Activated CD8-positive, alpha-beta T cell treated with anti-CD3 and anti-CD28 coated beads for 36 hours (primary cell): Measurements from ENCODE around the gene MRPS35. TPM values are rescaled to one million over a fixed set of nuclear protein-coding genes. Genes with fewer than 3 reads are reported as not detected.
A peak's percentile ranks its signal among the peaks of the same experiment; 100 is the strongest.

Experiments
- ATAC-seq: fragments of 200-7000 bp; cut with Tn5 transposase; one replicate; pipeline ENCODE4 v1.10.0; 2021; ENCODE audit warnings: mild to moderate bottlenecking, moderate library complexity
- CTCF ChIA-PET: fragments of 350-600 bp; sonication (Branson Sonifier 250); formaldehyde crosslinking; loops from one replicate; lab custom pipeline; 2021; ENCODE audit warnings: antibody characterized with exemption; lab: Charles Lee
- POLR2A ChIA-PET: fragments of 350-600 bp; sonication (Branson Sonifier 250); formaldehyde crosslinking; loops from one replicate; lab custom pipeline; 2021; ENCODE audit warnings: antibody characterized with exemption; lab: Charles Lee
- DNase-seq: peaks from one replicate; pipeline ENCODE4 v3.0.0-alpha.2; 2020
- H3K27ac Mint-ChIP-seq: one replicate; pipeline ENCODE4 v1.8.0; 2021; ENCODE audit warnings: mild to moderate bottlenecking, mixed read lengths
- H3K27me3 Mint-ChIP-seq: one replicate; pipeline ENCODE4 v1.8.0; 2021; ENCODE audit warnings: mixed read lengths
- H3K36me3 Mint-ChIP-seq: one replicate; pipeline ENCODE4 v1.8.0; 2021; ENCODE audit warnings: low read depth, mixed read lengths
- H3K4me1 Mint-ChIP-seq: one replicate; pipeline ENCODE4 v1.8.0; 2021; ENCODE audit warnings: low read depth, mixed read lengths
- H3K4me3 Mint-ChIP-seq: one replicate; pipeline ENCODE4 v1.8.0; 2021; ENCODE audit warnings: mild to moderate bottlenecking, moderate library complexity, mixed read lengths
- H3K9me3 Mint-ChIP-seq: one replicate; pipeline ENCODE4 v1.8.0; 2021; ENCODE audit warnings: mixed read lengths
- intact Hi-C: fragments of 100-400 bp; cut with micrococcal nuclease; formaldehyde crosslinking; loops from one replicate; pipeline ENCODE4 v1.10.0; 2022
- total RNA-seq, 2 experiments: library from RNA; stranded (reverse); gene quantifications; one replicate each; pipeline ENCODE4 v1.2.3, GENCODE V29; 2021
- TF ChIP-seq, protein P1 (sequence below): fragments of 200-600 bp; IDR thresholded peaks from one replicate; pipeline ENCODE4 v1.8.0; 2022; ENCODE audit warnings: antibody characterized with exemption, mild to moderate bottlenecking

Gene MRPS35
- total RNA-seq, 2 experiments from 2014 or later, result 56.4 to 60.5 TPM

DNA sequence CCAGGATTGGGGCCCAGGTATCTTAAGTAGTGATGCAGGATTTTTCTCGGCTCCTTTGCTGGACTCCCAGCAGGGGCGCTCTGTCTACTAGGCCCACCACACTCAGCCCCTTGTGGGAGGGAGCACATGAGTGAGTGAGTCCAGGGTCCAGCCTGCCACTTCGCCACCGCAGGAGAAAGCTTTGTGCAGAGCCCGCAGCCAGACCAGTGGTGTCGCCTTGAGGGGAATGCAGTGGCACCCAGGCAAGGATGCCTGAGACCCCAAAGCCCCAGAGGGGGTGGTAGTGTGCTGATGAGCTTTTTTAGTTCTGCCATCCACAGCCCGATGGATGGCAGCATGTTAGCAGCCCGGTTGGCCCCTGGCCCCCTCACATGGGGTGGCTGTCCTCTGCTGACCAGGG is 5.4 kb upstream of the MRPS35 start:
- POLR2A ChIA-PET, result no interaction called here
- intact Hi-C loops, result no loop called here
- TF ChIP-seq, protein P1, sequence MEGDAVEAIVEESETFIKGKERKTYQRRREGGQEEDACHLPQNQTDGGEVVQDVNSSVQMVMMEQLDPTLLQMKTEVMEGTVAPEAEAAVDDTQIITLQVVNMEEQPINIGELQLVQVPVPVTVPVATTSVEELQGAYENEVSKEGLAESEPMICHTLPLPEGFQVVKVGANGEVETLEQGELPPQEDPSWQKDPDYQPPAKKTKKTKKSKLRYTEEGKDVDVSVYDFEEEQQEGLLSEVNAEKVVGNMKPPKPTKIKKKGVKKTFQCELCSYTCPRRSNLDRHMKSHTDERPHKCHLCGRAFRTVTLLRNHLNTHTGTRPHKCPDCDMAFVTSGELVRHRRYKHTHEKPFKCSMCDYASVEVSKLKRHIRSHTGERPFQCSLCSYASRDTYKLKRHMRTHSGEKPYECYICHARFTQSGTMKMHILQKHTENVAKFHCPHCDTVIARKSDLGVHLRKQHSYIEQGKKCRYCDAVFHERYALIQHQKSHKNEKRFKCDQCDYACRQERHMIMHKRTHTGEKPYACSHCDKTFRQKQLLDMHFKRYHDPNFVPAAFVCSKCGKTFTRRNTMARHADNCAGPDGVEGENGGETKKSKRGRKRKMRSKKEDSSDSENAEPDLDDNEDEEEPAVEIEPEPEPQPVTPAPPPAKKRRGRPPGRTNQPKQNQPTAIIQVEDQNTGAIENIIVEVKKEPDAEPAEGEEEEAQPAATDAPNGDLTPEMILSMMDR, result no peak
- DNase-seq (no peak), ATAC-seq (no peak)
- CTCF ChIA-PET, result interaction anchor here (1.1 to 1.7 kb wide), 7 partner anchors 30 to 690 kb away, joined by 3 to 5 read pairs (median 4); no protein-coding TSS in a partner anchor
- Mint-ChIP-seq H3K4me1 (no peaks in the 10 kb centered on the region), H3K9me3 (no peaks in the 10 kb centered on the region), H3K4me3 (no peak overlapping the region), H3K27me3 (peaks cover 8% of the 10 kb centered on the region), H3K27ac (no peak overlapping the region), H3K36me3 (no peaks in the 10 kb centered on the region)

DNA sequence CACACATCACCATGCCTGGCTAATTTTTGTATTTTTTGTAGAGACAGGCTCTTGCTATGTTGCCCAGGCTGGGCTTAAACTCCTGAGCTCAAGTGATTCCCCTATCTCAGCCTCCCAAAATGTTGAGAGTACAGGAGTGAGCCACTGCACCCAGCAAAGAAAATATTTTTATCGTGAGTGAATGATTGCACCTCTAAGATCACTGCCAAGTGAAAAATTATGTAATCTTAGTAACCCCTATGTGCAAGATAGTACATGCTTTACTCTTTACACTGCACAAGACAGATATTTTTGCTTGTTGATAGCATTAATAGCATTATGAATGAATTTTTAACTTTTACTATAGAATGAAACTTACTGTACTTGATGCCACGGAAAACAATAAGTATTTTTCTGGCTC is 3.4 kb upstream of the MRPS35 start:
- no peak overlapping the region for H3K4me3 Mint-ChIP-seq
- H3K4me1 Mint-ChIP-seq, result peaks cover 5% of the 10 kb centered on the region
- no peaks in the 10 kb centered on the region for H3K9me3 Mint-ChIP-seq
- H3K27me3 Mint-ChIP-seq, result peaks cover 8% of the 10 kb centered on the region
- TF ChIP-seq, protein P1, result no peak
- peaks cover 9% of the 10 kb centered on the region for H3K36me3 Mint-ChIP-seq
- DNase-seq, result no peak
- intact Hi-C loops, result no loop called here
- CTCF ChIA-PET, result interaction anchor here (1.0 to 1.7 kb wide), 2 partner anchors 114 to 183 kb away, joined by 3 to 5 read pairs; partner anchors contain the start of gene PPFIBP1
- no peak for ATAC-seq
- no peak overlapping the region for H3K27ac Mint-ChIP-seq
- POLR2A ChIA-PET, result no interaction called here

DNA sequence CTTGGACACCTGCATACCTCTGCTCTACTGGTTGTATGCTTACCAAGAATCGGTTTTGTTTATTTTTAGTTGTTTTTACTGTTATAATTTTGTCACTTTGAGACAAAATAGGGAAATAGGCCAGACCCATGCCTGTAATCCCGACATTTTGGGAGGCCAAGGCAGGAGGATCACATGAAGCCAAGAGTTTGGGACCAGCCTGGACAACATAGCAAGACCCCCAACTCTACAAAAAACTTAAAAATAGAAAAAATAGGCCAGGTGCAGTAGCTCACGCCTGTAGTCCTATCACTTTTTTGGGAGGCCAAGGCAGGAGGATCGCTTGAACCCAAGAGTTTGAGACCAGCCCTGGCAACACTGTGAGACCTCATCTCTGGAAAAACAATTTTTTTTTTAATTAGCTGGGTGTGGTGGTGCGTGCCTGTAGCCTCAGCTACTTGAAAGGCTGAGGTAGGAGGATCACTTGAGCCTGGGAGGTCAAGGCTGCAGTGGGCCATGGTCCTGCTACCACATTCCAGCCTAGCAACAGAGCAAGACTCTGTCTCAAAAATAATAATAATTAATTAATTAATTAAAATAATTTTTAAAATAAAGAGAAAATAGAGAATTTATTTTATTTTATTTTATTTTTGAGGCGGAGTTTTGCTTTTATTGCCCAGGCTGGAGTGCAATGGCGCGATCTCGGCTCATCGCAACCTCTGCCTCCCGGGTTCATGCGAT is 1.3 kb upstream of the MRPS35 start:
- DNase-seq (no peak), ATAC-seq (no peak)
- ChIA-PET CTCF (interaction anchor here (0.9 to 1.3 kb wide), 2 partner anchors 113 to 284 kb away, joined by 3 to 4 read pairs; no protein-coding TSS in a partner anchor), POLR2A (no interaction called here)
- Mint-ChIP-seq H3K4me3 (peak overlapping the region; percentile 15), H3K27ac (no peak overlapping the region), H3K36me3 (peaks cover 20% of the 10 kb centered on the region), H3K9me3 (no peaks in the 10 kb centered on the region), H3K27me3 (peaks cover 6% of the 10 kb centered on the region), H3K4me1 (peaks cover 15% of the 10 kb centered on the region)
- intact Hi-C loops, result no loop called here
- TF ChIP-seq, protein P1, result no peak

DNA sequence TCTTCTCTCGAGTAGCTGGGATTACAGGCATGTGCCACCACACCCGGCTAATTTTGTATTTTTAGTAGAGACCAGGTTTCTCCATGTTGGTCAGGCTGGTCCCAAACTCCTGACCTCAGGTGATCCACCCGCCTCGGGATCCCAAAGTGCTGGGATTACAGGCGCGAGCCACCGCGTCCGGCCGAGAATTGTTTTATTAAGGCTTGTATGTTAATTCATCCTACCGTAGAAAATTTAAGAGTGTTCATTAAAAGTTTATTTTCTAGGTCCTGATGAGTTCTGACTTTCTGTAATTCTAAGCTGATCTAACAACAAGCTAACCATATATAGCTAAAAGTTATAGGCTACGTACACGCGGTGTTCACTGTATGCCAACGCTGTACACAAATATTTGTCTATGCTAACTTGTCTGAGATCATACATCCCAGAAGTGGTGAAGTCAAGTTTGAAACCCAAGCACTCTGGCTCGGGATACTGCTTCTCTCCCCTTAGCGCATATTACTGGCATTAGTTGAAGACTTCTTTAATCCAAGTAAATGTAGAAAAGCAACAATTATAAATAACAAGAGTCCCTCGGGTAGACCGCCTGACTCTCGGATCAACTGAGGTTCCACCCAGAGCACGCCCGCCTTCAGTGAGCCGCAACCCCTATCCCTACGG is 570 bp upstream of the MRPS35 start:
- ChIA-PET CTCF (interaction anchor here (0.9 to 1.3 kb wide), 3 partner anchors 112 to 285 kb away, joined by 3 to 4 read pairs (median 3); no protein-coding TSS in a partner anchor), POLR2A (no interaction called here)
- Mint-ChIP-seq H3K4me3 (peak overlapping the region; percentile 90), H3K36me3 (peaks cover 20% of the 10 kb centered on the region), H3K4me1 (peaks cover 19% of the 10 kb centered on the region), H3K27ac (peak overlapping the region; percentile 98), H3K9me3 (no peaks in the 10 kb centered on the region), H3K27me3 (peaks cover 6% of the 10 kb centered on the region)
- ATAC-seq, result peak; percentile 46
- intact Hi-C loops, result no loop called here
- TF ChIP-seq, protein P1, result no peak
- DNase-seq, result peak; percentile 4

DNA sequence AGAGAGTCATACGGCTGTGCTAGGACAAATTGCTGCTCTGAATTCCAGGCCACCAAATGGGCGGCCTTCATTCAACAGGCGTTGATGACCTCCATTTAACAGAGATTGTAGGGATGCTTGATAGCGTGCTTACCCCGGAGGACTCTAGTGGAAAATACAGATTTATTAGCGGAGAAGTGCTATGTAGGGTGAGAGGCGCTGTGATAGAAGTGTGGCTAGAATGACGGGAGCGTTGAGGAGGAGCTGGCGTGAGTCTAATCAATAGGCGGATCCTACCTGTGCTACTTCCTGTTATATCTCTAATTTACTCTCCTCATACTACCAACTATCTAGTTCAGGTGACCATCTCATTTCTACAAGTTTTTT is 668 bp downstream of the MRPS35 start:
- ATAC-seq, result peak; percentile 34
- H3K27ac Mint-ChIP-seq, result peak overlapping the region; percentile 98
- peaks cover 22% of the 10 kb centered on the region for H3K36me3 Mint-ChIP-seq
- TF ChIP-seq, protein P1, result no peak
- intact Hi-C loops, result no loop called here
- POLR2A ChIA-PET, result interaction anchor here (1.0 to 1.1 kb wide), 2 partner anchors 8 to 69 kb away, joined by 3 read pairs; no protein-coding TSS in a partner anchor
- DNase-seq, result peak; percentile 37
- H3K27me3 Mint-ChIP-seq, result peaks cover 6% of the 10 kb centered on the region
- no peaks in the 10 kb centered on the region for H3K9me3 Mint-ChIP-seq
- peaks cover 20% of the 10 kb centered on the region for H3K4me1 Mint-ChIP-seq
- H3K4me3 Mint-ChIP-seq, result peak overlapping the region; percentile 90
- CTCF ChIA-PET, result no interaction called here
